Stimulated activated memory B cell treated with anti-CD40 and anti-IgM and Interleukin-4, amounts not matched to agents 10 μg/mL and 1 μg/mL and 100 μg/mL, for 72 hours (primary cell): ENCODE data around the gene NDUFA7.
"Not testable (repeated sequence)": the region's sequence is repeated elsewhere in the genome, so short reads cannot be mapped to it uniquely, and the experiment has no call there.

ENCODE experiments used
- ATAC-seq: fragments of 150-1000 bp; cut with Tn5 transposase; 2 replicates; pipeline ENCODE4 v1.10.0; 2021
- H3K27ac Mint-ChIP-seq: one replicate; pipeline ENCODE4 v1.8.0; 2022; ENCODE audit warnings: mild to moderate bottlenecking, mixed read lengths
- H3K27me3 Mint-ChIP-seq: one replicate; pipeline ENCODE4 v1.8.0; 2022; ENCODE audit warnings: mixed read lengths
- H3K36me3 Mint-ChIP-seq: one replicate; pipeline ENCODE4 v1.8.0; 2022; ENCODE audit warnings: mixed read lengths
- H3K4me1 Mint-ChIP-seq: one replicate; pipeline ENCODE4 v1.8.0; 2022; ENCODE audit warnings: mixed read lengths
- H3K4me3 Mint-ChIP-seq: one replicate; pipeline ENCODE4 v1.8.0; 2022; ENCODE audit warnings: mild to moderate bottlenecking, moderate library complexity, mixed read lengths
- H3K9me3 Mint-ChIP-seq: one replicate; pipeline ENCODE4 v1.8.0; 2022; ENCODE audit warnings: mixed read lengths

NDUFA7 gene

DNA sequence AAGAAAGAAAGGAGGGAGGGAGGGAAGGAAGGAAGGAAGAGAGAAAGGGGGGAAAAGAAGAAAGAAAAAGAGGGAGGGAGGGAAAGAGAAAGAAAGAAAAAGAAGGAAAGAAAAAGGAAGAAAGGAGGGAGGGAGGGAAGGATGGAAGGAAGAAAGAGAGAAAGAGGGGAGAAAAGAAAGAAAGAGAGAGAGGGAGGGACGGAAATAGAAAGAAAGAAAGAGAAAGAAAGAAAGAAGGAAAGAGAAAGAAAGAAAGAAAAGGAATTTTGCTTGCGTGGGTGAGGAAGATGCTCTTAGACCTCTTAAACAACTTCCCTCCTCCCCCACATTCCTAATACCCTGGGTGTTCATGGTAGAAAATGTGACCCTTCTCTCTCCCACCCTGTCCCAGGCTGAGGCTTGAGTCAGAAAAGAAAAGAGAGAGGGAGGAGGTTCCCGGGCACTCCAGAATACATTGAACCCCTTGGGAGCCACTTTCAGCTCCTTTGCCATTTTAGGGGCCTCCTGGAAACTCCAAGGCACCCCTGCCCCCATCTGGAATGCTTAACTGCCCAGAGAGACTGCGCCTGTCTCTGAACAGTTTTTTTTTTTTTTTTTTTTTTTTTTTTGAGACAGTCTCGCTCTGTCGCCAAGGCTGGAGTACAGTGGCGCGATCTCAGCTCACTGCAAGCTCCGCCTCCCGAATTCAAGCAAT, 31.1 kb upstream of the NDUFA7 start:
- peaks cover 4% of the 10 kb centered on the region for H3K9me3 Mint-ChIP-seq
- no peak overlapping the region for H3K4me3 Mint-ChIP-seq
- no peak for ATAC-seq
- H3K27me3 Mint-ChIP-seq, result peaks cover 45% of the 10 kb centered on the region
- peaks cover 7% of the 10 kb centered on the region for H3K4me1 Mint-ChIP-seq
- no peaks in the 10 kb centered on the region for H3K36me3 Mint-ChIP-seq
- no peak overlapping the region for H3K27ac Mint-ChIP-seq

DNA sequence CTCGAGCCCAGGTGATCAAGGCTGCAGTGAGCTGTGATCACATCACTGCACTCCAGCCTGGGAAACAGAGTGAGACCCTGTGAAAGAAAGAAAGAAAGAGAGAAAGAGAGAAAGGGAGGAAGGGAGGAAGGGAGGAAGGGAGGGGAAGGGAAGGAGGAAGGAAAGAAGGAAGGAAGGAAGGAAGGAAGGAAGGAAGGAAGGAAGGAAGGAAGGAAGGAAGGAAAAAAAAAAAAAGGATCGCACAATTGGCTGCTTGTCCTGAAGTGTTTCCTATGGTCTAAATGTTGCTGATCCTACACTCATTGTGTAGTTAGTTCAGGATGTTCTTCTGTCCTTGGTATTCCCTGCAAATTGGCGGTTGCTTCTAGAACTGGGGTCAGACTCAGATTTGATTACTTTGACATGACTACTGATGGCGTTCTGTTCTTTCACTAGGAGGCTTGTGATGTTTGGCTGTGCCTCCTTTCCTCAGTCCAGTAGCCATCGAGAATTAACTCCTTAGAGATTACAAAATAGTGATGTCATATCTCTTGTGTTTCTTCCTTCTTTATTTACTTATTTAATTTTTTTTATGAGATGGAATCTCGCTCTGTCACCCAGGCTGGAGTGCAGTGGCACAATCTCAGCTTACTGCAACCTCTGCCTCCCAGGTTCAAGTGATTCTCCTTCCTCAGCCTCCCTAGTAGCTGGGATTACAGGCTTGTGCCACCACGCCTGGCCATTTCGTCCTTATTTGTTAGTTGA, 28.6 kb upstream of the NDUFA7 start:
- H3K4me1 Mint-ChIP-seq, H3K4me3 Mint-ChIP-seq, H3K36me3 Mint-ChIP-seq, ATAC-seq, H3K9me3 Mint-ChIP-seq, H3K27ac Mint-ChIP-seq: not testable (repeated sequence)
- H3K27me3 Mint-ChIP-seq, result peaks cover 45% of the 10 kb centered on the region

DNA sequence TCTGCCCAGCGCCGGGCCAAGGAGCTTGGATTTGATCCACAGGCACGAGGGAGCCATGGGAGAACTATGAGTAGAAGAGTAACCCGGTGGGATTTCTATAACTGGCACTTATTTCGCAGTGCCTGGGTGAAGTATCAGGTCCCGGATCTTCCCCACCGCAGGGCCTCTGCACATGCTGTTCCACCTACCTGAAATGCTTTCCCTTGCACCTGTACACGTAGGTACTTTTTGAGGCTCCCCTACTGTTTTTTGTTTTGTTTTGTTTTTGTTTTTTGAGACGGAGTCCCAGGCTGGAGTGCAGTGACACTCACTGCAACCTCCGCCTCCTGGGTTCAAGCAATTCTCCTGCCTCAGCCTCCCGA, 22.3 kb upstream of the NDUFA7 start:
- H3K36me3 Mint-ChIP-seq, result no peaks in the 10 kb centered on the region
- H3K27ac Mint-ChIP-seq, result no peak overlapping the region

DNA sequence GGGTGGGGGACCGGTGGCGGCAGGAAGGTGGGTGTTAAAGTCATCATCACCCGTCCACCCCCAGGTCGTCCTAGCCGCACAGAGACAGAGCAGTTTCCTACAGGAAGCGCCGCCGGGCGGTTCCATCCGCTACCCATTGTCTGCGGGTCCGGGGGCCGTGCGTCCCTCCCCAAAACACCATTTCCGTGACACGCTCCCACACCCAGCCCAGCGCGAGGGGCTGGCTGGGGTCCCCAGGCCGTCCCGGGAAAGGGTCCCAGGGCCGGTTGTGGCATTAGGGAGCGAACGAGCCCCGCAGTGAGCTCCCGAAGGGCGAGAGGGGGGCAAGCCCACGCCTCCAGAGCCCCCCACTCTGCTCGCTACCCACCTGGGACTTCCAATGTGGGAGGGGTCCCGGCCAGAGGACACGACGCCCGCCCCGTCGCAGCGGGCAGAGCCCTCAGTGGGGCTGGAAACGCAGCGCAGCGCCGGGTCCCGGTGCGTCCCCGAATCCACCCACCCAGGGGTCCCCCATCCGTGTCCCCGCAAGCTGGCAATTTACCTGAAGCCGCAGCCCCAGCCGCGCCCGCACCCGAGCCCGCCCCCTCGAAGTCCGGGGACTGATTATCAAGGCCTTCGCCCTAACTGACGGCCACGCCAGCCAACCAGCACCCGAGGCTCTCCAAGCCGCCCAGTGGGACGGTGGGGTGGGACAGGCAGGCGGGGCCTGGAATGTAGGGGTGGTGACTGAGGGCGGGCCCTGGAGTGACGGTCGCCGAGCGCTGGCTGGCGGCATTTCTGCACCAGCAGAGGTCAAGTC, 21.7 kb upstream of the NDUFA7 start, which contains the start of gene KANK3:
Gene KANK3 (minus strand): TSS at position 579 of the 799 bp plus-strand sequence. CDS start 5,434 bp downstream, outside the sequence.
- Mint-ChIP-seq H3K9me3 (no peaks in the 10 kb centered on the region), H3K4me1 (peaks cover 16% of the 10 kb centered on the region), H3K36me3 (no peaks in the 10 kb centered on the region), H3K4me3 (peak within 1 kb of the TSS; percentile 72), H3K27me3 (peaks cover 60% of the 10 kb centered on the region), H3K27ac (no peak within 1 kb of the TSS)
- ATAC-seq, result peak; percentile 98

More for the DNA sequence above, 22.3 kb upstream of the NDUFA7 start:
- peaks cover 16% of the 10 kb centered on the region for H3K4me1 Mint-ChIP-seq
- no peak for ATAC-seq
- no peaks in the 10 kb centered on the region for H3K9me3 Mint-ChIP-seq
- H3K27me3 Mint-ChIP-seq, result peaks cover 54% of the 10 kb centered on the region
- H3K4me3 Mint-ChIP-seq, result peak overlapping the region; percentile 72

DNA sequence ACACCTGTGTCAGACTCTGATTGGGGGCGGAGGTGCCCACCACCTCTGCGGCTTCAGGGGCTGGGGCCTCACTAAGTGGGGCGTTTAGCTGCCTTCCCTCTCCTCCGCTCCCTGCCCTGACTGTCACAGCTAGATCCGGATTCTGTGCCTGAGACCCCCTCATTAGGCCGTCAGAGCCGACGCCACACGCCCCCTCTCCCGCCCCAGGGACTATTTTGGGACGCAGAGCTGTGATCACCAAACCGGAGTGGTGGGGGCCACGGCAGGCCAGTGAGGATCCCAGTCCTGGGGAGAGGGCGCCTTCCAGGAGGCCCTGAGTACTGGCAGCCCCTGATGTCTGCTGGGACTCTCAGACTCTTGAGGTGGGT, 21.1 kb upstream of the NDUFA7 start:
- ATAC-seq, result no peak
- no peaks in the 10 kb centered on the region for H3K36me3 Mint-ChIP-seq
- no peaks in the 10 kb centered on the region for H3K9me3 Mint-ChIP-seq
- peaks cover 16% of the 10 kb centered on the region for H3K4me1 Mint-ChIP-seq
- no peak overlapping the region for H3K4me3 Mint-ChIP-seq
- H3K27ac Mint-ChIP-seq, result no peak overlapping the region
- H3K27me3 Mint-ChIP-seq, result peaks cover 66% of the 10 kb centered on the region

DNA sequence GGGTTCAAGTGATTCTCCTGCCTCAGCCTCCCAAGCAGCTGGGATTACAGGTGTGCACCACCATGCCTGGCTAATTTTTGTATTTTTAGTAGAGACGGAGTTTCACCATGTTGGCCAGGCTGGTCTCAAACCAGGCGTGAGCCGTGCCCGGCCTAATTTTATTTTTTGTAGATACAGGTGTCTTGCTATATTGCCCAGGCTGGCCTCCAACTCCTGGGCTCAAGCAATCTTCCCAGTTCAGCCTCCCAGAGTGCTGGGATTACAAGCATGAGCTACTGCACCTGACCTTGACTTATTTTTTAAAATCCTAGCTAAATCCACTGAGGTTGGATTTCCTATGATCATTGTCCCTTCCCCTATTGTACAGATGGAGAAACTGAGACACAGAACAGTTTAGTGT, 20.3 kb upstream of the NDUFA7 start:
- not testable (repeated sequence) for H3K9me3 Mint-ChIP-seq, H3K27ac Mint-ChIP-seq, ATAC-seq, H3K36me3 Mint-ChIP-seq, H3K4me3 Mint-ChIP-seq
- Mint-ChIP-seq H3K4me1 (peaks cover 21% of the 10 kb centered on the region), H3K27me3 (peaks cover 74% of the 10 kb centered on the region)

DNA sequence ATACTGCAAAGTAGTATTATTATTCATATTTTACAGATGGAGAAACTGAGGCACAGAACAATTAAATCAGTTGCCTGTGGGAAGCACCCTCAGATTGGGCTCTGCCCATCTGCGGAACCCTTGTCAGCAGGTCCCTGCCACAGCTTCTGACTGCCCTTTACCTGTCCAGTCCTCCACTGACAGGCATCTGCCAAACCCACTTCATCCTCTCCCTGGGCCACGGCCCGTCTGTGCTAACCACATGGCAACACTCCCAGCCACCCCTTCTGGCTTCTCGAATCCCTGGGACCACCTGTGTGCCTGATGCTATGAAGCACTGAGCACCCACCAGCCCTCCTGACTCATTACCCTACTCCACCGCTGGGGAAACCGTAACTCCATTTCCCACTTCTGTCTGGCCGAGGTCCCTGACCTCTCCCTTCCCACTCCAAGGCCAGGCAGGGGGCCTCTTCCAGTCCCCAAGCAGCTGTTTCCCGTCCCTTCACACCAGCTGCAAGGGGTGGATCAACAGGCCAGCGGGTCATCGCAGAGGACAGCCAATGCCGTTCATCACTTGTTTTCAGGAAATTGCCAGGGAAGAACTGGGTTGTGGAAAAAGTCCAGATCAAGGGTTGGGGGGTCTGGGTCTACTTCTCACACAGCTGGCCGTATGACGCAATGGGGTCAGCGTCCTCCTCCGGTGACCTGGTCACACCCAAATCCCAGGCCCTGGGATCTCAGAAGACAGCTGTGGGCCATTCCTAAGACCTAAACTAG, 19.3 kb upstream of the NDUFA7 start:
- no peaks in the 10 kb centered on the region for H3K9me3 Mint-ChIP-seq
- H3K4me1 Mint-ChIP-seq, result peaks cover 30% of the 10 kb centered on the region
- ATAC-seq, result no peak
- no peak overlapping the region for H3K27ac Mint-ChIP-seq
- H3K36me3 Mint-ChIP-seq, result no peaks in the 10 kb centered on the region
- H3K27me3 Mint-ChIP-seq, result peaks cover 83% of the 10 kb centered on the region
- no peak overlapping the region for H3K4me3 Mint-ChIP-seq

DNA sequence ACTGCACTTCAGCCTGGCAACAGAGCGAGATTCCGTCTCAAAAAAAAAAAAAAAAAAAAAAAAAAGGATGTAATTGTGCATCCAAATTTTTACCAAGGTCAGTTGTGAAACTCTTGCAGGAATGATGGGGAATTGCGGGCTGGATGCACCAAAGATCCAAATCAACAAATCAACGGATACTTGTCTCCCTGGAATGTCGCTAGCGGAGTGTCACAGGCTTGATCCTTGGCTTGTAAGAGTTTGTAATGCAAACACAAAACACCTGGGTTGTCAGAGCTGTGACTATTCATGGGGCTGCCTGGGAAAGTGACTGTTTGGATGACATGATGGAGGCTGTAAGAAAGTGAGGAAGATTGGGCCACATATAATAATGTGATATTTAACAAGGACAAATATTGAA, 17.7 kb upstream of the NDUFA7 start:
- ATAC-seq, result no peak
- Mint-ChIP-seq H3K9me3 (no peaks in the 10 kb centered on the region), H3K36me3 (no peaks in the 10 kb centered on the region), H3K4me1 (peaks cover 30% of the 10 kb centered on the region), H3K27ac (no peak overlapping the region), H3K27me3 (peaks cover 78% of the 10 kb centered on the region), H3K4me3 (no peak overlapping the region)

DNA sequence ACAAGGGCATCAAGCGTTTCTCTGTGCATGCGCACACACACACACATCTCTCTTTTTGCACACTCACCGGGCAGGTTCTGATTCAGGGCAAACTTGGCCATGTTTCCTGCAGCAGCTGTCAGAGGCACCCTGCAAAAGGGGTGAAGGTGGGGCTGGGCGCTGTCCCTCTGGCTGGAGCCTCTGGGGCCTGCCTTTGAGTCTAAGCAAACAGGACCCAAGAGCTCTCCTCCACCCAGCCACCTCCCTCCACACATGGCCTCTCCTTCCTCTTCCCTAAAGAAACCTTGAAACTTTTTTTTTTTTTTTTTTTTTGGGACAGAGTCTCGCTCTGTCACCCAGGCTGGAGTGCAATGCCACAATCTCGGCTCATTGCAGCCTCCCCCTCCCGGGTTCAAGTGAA, 16.6 kb upstream of the NDUFA7 start:
- Mint-ChIP-seq H3K4me1 (peaks cover 22% of the 10 kb centered on the region), H3K9me3 (no peaks in the 10 kb centered on the region), H3K36me3 (no peaks in the 10 kb centered on the region), H3K4me3 (no peak overlapping the region), H3K27me3 (peaks cover 76% of the 10 kb centered on the region), H3K27ac (no peak overlapping the region)
- no peak for ATAC-seq

DNA sequence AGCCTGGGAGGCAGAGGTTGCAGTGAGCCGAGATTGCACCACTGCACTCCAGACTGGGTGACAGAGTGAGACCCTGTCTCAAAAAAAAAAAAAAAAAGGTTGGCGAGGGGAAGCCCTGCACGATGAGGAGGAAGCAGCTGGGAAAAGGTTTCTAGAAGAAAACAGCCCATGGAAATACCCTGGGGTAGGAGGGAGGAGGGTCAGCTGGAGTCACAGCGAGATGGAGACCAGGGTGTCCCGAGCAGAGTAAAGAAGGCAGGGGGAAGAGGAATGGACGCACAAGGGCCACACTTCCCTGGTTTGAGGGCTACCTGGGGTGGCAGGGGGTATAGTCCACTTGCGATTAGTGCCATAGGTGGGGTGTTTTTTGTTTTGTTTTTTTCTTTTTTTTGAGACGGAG, 15.5 kb upstream of the NDUFA7 start:
- peaks cover 22% of the 10 kb centered on the region for H3K4me1 Mint-ChIP-seq
- H3K27ac Mint-ChIP-seq, result no peak overlapping the region
- no peak for ATAC-seq
- no peaks in the 10 kb centered on the region for H3K36me3 Mint-ChIP-seq
- peak overlapping the region; percentile 21 for H3K4me3 Mint-ChIP-seq
- H3K9me3 Mint-ChIP-seq, result no peaks in the 10 kb centered on the region
- peaks cover 68% of the 10 kb centered on the region for H3K27me3 Mint-ChIP-seq

DNA sequence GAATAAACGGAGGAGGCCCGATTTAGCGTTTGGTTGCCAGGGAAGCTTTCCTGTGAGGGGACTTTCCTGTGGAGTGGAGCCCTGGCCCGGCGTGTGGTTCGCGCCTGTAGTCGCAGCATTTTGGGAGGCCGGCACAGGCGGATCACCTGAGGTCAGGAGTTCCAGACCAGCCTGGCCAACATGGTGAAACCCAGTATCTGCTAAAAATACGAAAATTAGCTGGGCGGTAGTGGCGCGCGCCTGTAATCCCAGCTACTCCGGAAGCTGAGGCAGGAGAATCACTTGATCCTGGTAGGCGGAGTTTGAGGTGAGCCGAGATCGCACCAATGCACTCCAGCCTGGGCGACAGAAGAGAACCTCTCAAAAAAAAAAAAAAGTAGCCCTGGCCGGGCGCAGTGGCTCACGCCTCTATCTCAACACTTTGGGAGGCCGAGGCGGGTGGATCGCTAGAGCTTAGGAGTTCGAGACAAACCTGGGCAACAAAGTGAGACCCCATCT, 14.9 kb upstream of the NDUFA7 start:
- Mint-ChIP-seq H3K27me3 (peaks cover 63% of the 10 kb centered on the region), H3K36me3 (no peaks in the 10 kb centered on the region), H3K4me3 (peak overlapping the region; percentile 31), H3K9me3 (no peaks in the 10 kb centered on the region), H3K27ac (no peak overlapping the region), H3K4me1 (peaks cover 22% of the 10 kb centered on the region)
- ATAC-seq, result no peak

DNA sequence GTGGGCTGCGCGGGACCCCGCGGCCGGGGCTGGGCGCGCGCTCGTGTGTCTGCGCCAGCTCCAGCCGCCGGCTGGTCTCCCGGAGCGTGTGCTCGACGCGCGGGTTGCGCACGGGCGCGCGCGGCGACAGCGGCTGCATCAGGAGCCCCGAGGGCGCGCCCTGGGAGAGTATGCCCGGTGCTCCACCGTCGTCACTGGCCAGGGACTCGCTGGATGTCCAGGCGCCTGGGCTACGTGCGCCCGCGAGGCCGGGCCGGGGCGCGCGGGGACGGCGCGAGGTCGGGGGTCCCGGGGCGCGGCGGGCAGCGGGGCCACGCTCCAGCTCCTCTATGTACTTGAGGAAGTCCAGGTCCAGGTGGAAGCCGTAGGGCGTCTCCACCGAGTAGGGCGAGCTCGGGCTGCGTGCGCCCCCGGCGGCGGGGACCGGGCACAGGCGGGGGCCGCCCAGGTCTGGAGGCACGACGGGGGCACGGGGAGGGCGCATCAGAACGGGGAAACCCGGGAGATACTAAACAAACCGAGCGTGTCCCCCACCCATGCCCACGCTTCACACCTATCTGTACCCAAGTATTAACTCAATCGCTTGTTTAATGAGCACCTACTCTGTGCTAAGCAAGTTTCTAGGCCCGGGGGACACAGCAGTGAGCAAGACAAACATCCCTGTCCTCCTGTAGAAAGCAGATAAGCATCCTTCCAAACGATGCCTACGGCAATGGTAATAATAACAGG, 14.3 kb upstream of the NDUFA7 start:
- Mint-ChIP-seq H3K4me3 (peak overlapping the region; percentile 31), H3K27ac (no peak overlapping the region), H3K27me3 (peaks cover 57% of the 10 kb centered on the region), H3K36me3 (no peaks in the 10 kb centered on the region), H3K4me1 (peaks cover 17% of the 10 kb centered on the region), H3K9me3 (no peaks in the 10 kb centered on the region)
- peak; percentile 71 for ATAC-seq

DNA sequence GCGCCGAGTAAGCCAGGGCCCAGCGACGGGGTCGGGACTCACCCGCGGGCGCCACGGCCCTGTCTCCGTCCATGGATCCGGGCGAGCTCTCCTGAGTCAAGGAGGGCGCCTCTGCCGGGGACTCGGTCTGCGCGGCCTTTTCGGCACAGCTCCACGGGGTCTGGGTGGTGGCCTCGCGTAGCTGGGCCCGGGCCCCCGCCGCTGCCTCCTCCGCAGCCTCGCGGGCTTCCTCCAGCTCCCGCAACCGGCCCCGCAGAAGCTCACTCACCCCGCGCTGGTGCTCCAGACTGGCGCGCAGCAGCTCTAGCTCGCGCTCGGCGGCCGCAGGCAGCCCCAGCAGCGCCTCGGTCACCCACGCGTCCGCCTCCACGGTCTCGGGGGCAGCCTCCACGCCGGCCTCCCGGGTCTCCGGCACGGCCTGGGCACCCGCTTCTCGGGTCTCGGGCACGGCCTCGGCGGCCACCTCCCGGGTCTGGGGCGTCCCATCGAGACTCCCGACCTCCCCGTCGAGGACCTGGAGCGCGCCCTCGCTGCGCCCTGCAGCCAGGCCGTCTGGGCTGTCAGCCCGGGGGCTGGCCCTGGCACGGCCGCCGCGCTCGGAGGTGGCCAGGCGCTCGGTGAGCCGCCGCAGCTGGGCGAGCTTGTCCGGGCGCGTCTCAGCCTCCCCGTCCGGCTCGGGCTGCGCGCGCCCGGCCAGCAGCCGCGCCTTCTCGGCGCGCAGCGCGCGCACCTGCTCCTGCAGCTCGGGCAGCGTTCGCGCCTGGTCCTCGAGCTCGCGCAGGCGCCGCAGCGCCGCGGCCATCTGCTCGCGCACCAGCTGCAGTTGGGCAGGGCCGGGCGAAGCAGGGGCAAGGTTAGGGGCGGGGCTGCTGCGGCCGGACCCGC, 13.5 kb upstream of the NDUFA7 start:
- H3K4me3 Mint-ChIP-seq, result peak overlapping the region; percentile 12
- ATAC-seq, result peak; percentile 70
- H3K4me1 Mint-ChIP-seq, result peaks cover 14% of the 10 kb centered on the region
- peaks cover 49% of the 10 kb centered on the region for H3K27me3 Mint-ChIP-seq
- no peaks in the 10 kb centered on the region for H3K9me3 Mint-ChIP-seq
- no peak overlapping the region for H3K27ac Mint-ChIP-seq
- no peaks in the 10 kb centered on the region for H3K36me3 Mint-ChIP-seq
